ENCODE data around the gene SCG3.

SCG3 gene

GRCh38 chr15:51760805-51761204 is 79.5 kb downstream of the SCG3 start:
- no peak for DNase-seq

DNA sequence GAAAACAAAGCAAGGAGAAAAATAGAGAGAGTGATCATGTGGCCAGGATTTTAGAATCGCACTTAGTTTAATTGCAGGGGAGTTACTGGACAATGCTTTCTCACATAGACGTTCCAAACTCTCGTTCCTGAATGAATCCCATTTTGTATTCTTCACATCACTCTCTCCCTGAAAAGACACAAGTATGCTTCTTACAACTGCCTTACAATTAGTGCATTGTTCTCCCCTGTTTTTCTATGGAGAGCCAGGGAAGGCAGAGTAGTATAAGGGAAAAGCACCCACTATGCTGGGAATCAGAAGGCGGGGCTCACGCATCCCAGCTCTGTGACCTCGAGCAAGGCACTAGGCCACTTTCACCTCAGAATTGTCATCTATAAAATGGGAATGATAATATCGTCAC is 84.4 kb downstream of the SCG3 start:
- no peak for DNase-seq

DNA sequence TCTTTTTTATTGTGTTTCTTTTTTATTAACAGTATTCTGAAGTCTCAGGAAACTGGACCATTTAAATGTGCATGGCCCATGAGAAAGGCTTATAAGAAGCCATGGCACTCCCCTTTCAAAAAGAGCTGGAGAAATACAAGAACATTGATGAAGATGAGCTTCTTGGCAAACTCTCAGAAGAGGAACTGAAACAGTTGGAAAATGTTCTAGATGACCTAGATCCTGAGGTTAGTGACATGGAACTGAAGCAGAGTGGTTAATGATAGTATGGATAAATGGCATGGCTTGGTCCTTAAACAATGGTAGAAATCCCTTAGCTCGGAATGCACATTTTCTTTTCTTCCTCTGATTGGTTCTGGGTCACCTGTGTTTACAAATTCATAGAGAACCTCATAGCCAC is 85.0 kb downstream of the SCG3 start:
- no peak for DNase-seq

- no peak for DNase-seq
Measured at GRCh38 chr15:51768018-51768417, 86.7 kb downstream of the SCG3 start.
